Measurements from ENCODE around the gene ASB3.
A peak's percentile ranks its signal among the peaks of the same experiment; 100 is the strongest.

Gene ASB3

DNA sequence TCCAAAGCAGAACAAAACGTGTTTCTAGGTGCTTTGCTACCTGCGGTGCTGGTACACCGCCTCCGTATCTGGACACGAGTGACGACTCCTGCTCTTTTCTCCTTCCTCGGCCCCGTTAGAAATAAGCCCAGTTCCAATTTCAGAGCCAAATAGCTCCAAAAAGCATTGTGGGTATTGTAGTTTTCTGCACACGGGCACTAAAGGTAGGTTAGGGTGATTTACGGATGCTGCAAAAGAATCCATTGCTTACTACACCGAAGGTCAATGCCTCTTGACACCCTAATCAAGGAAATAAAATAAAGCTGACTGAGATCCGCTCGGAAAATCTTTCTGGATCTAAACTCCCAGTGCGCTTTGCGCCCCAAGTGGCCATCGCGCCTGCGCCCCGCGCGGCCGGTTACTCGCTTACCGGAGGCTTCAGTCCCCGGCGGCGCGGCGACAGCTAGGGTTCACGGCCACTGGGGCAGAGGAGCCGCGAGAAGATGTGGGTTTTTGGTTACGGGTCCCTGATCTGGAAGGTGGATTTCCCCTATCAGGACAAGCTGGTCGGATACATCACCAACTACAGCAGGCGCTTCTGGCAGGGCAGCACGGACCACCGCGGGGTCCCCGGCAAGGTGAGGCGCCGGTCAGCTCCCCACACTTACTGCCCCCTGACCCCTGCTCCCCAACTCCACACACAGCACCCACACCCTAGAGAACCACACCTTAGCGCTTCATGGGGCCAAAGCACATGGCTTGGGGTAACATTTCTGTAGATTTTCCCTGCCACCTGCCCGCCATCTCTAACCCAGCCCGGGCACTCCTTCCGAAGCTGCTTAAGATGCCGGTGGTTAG, 19.1 kb downstream of the ASB3 start, which contains the start of gene CHAC2 (continued):
- TF ChIP-seq, protein P1, sequence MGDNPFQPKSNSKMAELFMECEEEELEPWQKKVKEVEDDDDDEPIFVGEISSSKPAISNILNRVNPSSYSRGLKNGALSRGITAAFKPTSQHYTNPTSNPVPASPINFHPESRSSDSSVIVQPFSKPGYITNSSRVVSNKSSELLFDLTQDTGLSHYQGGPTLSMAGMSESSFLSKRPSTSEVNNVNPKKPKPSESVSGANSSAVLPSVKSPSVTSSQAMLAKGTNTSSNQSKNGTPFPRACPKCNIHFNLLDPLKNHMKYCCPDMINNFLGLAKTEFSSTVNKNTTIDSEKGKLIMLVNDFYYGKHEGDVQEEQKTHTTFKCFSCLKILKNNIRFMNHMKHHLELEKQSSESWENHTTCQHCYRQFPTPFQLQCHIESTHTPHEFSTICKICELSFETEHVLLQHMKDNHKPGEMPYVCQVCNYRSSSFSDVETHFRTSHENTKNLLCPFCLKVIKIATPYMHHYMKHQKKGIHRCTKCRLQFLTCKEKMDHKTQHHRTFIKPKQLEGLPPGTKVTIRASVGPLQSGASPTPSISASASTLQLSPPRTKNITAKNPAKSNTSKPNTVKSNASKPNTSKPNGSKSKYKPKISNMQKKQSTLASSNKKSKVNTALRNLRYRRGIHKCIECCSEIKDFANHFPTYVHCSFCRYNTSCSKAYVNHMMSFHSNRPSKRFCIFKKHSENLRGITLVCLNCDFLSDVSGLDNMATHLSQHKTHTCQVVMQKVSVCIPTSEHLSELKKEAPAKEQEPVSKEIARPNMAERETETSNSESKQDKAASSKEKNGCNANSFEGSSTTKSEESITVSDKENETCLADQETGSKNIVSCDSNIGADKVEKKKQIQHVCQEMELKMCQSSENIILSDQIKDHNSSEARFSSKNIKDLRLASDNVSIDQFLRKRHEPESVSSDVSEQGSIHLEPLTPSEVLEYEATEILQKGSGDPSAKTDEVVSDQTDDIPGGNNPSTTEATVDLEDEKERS (tag by site-specific recombination; IDR thresholded peaks at IDR 0.05) = no peak
- TF ChIP-seq, protein P2, sequence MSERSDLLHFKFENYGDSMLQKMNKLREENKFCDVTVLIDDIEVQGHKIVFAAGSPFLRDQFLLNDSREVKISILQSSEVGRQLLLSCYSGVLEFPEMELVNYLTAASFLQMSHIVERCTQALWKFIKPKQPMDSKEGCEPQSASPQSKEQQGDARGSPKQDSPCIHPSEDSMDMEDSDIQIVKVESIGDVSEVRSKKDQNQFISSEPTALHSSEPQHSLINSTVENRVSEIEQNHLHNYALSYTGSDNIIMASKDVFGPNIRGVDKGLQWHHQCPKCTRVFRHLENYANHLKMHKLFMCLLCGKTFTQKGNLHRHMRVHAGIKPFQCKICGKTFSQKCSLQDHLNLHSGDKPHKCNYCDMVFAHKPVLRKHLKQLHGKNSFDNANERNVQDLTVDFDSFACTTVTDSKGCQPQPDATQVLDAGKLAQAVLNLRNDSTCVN (tag by site-specific recombination; optimal IDR thresholded peaks at IDR 0.05) = peak; percentile 75
- TF ChIP-seq ZNF701 (tag by site-specific recombination; IDR thresholded peaks at IDR 0.05) (no peak), BCL11B (tag by site-specific recombination; IDR thresholded peaks at IDR 0.05; ENCODE audit: low read depth) (0 out of 2 replicates have a peak, but pooled peaks have one; percentile 17), ZNF416 (tag by site-specific recombination; IDR thresholded peaks at IDR 0.05) (no peak), ZNF768 (tag by site-specific recombination; IDR thresholded peaks at IDR 0.05) (no peak), KLF8 (tag by site-specific recombination; IDR thresholded peaks at IDR 0.05) (no peak), YY1 (tag by site-specific recombination; IDR thresholded peaks at IDR 0.05) (peak; percentile 61; the same call in 1 of the 2 replicates), ZIC2 (tag by site-specific recombination; IDR thresholded peaks at IDR 0.05) (no peak), ZNF16 (tag by site-specific recombination; IDR thresholded peaks at IDR 0.05; ENCODE audit: low read depth) (no peak), ZNF629 (tag by site-specific recombination; IDR thresholded peaks at IDR 0.05) (peak; percentile 19; the same call in 1 of the 2 replicates), OSR2 (tag by site-specific recombination; IDR thresholded peaks at IDR 0.05) (no peak), ZNF266 (tag by site-specific recombination; IDR thresholded peaks at IDR 0.05; ENCODE audit: low read depth) (no peak), OVOL3 (tag by site-specific recombination; IDR thresholded peaks at IDR 0.05) (peak; percentile 62; the same call in 1 of the 2 replicates), BCL11A (tag by site-specific recombination; IDR thresholded peaks at IDR 0.05; ENCODE audit: low read depth) (0 out of 2 replicates have a peak, but pooled peaks have one; percentile 21), ZNF596 (tag by site-specific recombination; IDR thresholded peaks at IDR 0.05) (no peak), ZNF747 (tag by site-specific recombination; IDR thresholded peaks at IDR 0.05) (no peak), ZNF133 (tag by site-specific recombination; IDR thresholded peaks at IDR 0.05) (no peak), SP2 (tag by site-specific recombination; IDR thresholded peaks at IDR 0.05) (0 out of 2 replicates have a peak, but pooled peaks have one; percentile 2), ZNF658 (tag by site-specific recombination; IDR thresholded peaks at IDR 0.05) (no peak), ZNF114 (tag by site-specific recombination; IDR thresholded peaks at IDR 0.05) (no peak), GLIS2 (tag by site-specific recombination; IDR thresholded peaks at IDR 0.05) (0 out of 2 replicates have a peak, but pooled peaks have one; percentile 16), ZXDB (tag by site-specific recombination; IDR thresholded peaks at IDR 0.05) (0 out of 2 replicates have a peak, but pooled peaks have one; percentile 52)
- TF ChIP-seq, protein P3, sequence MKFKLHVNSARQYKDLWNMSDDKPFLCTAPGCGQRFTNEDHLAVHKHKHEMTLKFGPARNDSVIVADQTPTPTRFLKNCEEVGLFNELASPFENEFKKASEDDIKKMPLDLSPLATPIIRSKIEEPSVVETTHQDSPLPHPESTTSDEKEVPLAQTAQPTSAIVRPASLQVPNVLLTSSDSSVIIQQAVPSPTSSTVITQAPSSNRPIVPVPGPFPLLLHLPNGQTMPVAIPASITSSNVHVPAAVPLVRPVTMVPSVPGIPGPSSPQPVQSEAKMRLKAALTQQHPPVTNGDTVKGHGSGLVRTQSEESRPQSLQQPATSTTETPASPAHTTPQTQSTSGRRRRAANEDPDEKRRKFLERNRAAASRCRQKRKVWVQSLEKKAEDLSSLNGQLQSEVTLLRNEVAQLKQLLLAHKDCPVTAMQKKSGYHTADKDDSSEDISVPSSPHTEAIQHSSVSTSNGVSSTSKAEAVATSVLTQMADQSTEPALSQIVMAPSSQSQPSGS (tag by site-specific recombination; IDR thresholded peaks at IDR 0.05; ENCODE audit: low read depth) = no peak
- TF ChIP-seq, protein P4, sequence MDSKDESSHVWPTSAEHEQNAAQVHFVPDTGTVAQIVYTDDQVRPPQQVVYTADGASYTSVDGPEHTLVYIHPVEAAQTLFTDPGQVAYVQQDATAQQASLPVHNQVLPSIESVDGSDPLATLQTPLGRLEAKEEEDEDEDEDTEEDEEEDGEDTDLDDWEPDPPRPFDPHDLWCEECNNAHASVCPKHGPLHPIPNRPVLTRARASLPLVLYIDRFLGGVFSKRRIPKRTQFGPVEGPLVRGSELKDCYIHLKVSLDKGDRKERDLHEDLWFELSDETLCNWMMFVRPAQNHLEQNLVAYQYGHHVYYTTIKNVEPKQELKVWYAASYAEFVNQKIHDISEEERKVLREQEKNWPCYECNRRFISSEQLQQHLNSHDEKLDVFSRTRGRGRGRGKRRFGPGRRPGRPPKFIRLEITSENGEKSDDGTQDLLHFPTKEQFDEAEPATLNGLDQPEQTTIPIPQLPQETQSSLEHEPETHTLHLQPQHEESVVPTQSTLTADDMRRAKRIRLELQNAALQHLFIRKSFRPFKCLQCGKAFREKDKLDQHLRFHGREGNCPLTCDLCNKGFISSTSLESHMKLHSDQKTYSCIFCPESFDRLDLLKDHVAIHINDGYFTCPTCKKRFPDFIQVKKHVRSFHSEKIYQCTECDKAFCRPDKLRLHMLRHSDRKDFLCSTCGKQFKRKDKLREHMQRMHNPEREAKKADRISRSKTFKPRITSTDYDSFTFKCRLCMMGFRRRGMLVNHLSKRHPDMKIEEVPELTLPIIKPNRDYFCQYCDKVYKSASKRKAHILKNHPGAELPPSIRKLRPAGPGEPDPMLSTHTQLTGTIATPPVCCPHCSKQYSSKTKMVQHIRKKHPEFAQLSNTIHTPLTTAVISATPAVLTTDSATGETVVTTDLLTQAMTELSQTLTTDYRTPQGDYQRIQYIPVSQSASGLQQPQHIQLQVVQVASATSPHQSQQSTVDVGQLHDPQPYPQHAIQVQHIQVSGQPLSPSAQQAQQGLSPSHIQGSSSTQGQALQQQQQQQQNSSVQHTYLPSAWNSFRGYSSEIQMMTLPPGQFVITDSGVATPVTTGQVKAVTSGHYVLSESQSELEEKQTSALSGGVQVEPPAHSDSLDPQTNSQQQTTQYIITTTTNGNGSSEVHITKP (tag by site-specific recombination; IDR thresholded peaks at IDR 0.05) = no peak
- TF ChIP-seq, protein P5, sequence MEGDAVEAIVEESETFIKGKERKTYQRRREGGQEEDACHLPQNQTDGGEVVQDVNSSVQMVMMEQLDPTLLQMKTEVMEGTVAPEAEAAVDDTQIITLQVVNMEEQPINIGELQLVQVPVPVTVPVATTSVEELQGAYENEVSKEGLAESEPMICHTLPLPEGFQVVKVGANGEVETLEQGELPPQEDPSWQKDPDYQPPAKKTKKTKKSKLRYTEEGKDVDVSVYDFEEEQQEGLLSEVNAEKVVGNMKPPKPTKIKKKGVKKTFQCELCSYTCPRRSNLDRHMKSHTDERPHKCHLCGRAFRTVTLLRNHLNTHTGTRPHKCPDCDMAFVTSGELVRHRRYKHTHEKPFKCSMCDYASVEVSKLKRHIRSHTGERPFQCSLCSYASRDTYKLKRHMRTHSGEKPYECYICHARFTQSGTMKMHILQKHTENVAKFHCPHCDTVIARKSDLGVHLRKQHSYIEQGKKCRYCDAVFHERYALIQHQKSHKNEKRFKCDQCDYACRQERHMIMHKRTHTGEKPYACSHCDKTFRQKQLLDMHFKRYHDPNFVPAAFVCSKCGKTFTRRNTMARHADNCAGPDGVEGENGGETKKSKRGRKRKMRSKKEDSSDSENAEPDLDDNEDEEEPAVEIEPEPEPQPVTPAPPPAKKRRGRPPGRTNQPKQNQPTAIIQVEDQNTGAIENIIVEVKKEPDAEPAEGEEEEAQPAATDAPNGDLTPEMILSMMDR (tag by site-specific recombination; IDR thresholded peaks at IDR 0.05) = peak; percentile 85
- TF ChIP-seq, protein P6, sequence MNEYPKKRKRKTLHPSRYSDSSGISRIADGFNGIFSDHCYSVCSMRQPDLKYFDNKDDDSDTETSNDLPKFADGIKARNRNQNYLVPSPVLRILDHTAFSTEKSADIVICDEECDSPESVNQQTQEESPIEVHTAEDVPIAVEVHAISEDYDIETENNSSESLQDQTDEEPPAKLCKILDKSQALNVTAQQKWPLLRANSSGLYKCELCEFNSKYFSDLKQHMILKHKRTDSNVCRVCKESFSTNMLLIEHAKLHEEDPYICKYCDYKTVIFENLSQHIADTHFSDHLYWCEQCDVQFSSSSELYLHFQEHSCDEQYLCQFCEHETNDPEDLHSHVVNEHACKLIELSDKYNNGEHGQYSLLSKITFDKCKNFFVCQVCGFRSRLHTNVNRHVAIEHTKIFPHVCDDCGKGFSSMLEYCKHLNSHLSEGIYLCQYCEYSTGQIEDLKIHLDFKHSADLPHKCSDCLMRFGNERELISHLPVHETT (tag by site-specific recombination; IDR thresholded peaks at IDR 0.05) = no peak

Measured in HEK293 (cell line).